K562 (cell line): Measurements from ENCODE around the gene CLEC3A. TPM values are rescaled to one million over a fixed set of nuclear protein-coding genes. Genes with fewer than 3 reads are reported as not detected.

ENCODE experiments used
- ATAC-seq: fragments of 200-7000 bp; cut with Tn5 transposase; 3 replicates; pipeline ENCODE4 v1.9.1; 2020; ENCODE audit warnings: moderate library complexity
- BruUV-seq: library from RNA; stranded (reverse); fragments of 400-500 nt; replicated peaks from 2 replicates; lab custom pipeline; 2021; lab: Mats Ljungman, UMichigan
- CTCF ChIA-PET: fragments of 300-600 bp; formaldehyde crosslinking; extraction: SDS; loops from one replicate; lab custom pipeline; 2021; ENCODE audit warnings: low intra/inter-chr PET ratio; lab: Yijun Ruan, JAX
- POLR2A ChIA-PET: fragments of 300-600, 350-650 bp; sonication (Branson Sonifier 250); formaldehyde crosslinking; extraction: SDS; loops from one replicate; lab custom pipeline; 2021; ENCODE audit warnings: antibody characterized with exemption, inconsistent platforms; lab: Yijun Ruan, JAX
- DNase-seq, 4 experiments: peaks; one replicate each; pipeline versions ENCODE4 v3.0.0 to v3.0.0-alpha.2; 2011 to 2018; ENCODE audit warnings: low spot score in 3 of 4, mixed read lengths in 3 of 4; ENCODE audit errors: extremely low read depth in 1 of 4
- FAIRE-seq: peaks from 2 replicates; lab custom pipeline; 2011; peaks lifted over from hg19 to GRCh38; lab: Jason Lieb, UNC
- H2AFZ ChIP-seq: 2 replicates; pipeline ENCODE4 v1.6.0; 2011; ENCODE audit warnings: low read depth, low read length, control low read depth, inconsistent platforms
- H3K27ac ChIP-seq: fragments of 200-600 bp; 3 replicates; pipeline ENCODE4 v1.8.0; 2011; ENCODE audit warnings: low read depth, mild to moderate bottlenecking, control low read depth, inconsistent platforms, low read length, moderate library complexity, mixed read lengths; ENCODE audit errors: extremely low read depth
- H3K27me3 ChIP-seq, 2 experiments: fragments of 300-600 bp in 1 of 2; 2 replicates in 1 of 2; 3 replicates in 1 of 2; pipeline versions ENCODE4 v1.6.0 to v1.8.0; 2011; ENCODE audit warnings: inconsistent platforms in 2 of 2, low read length in 2 of 2, mild to moderate bottlenecking in 1 of 2, mixed read lengths in 1 of 2, moderate library complexity in 1 of 2; ENCODE audit not compliant: control insufficient read depth in 2 of 2, insufficient read depth in 2 of 2
- H3K36me3 ChIP-seq: fragments of 300-600 bp; 3 replicates; pipeline ENCODE4 v1.8.0; 2011; ENCODE audit warnings: mild to moderate bottlenecking, low read length, inconsistent platforms; ENCODE audit not compliant: control insufficient read depth, insufficient read depth
- H3K4me1 ChIP-seq, 2 experiments: fragments of 200-600 bp in 1 of 2; replicated peaks in 1 of 2; 2 replicates in 1 of 2; 3 replicates in 1 of 2; pipeline versions ENCODE4 v1.5.1 to v1.8.0; 2011; ENCODE audit warnings: inconsistent platforms in 2 of 2, low read length in 2 of 2, mild to moderate bottlenecking in 1 of 2, mixed read lengths in 1 of 2, moderate library complexity in 1 of 2; ENCODE audit not compliant: control insufficient read depth in 2 of 2, insufficient read depth in 2 of 2
- H3K4me2 ChIP-seq: 2 replicates; pipeline ENCODE4 v1.6.1; 2011; ENCODE audit warnings: low read length, control low read depth, inconsistent platforms, mixed read lengths; ENCODE audit not compliant: insufficient read depth
- H3K4me3 ChIP-seq: fragments of 200-600 bp; sonication (generic), shearing (Covaris generic); 2 replicates; pipeline ENCODE4 v1.5.1; 2016; ENCODE audit warnings: control low read depth, inconsistent platforms
- H3K79me2 ChIP-seq: fragments of 200-600 bp; 3 replicates; pipeline ENCODE4 v1.8.0; 2011; ENCODE audit warnings: low read length, inconsistent platforms; ENCODE audit not compliant: control insufficient read depth, insufficient read depth
- H3K9ac ChIP-seq, 2 experiments: 2 replicates each; pipeline versions ENCODE4 v1.6.0 to v1.6.1; 2011; ENCODE audit warnings: low read depth in 2 of 2, low read length in 2 of 2, control low read depth in 1 of 2, inconsistent platforms in 1 of 2, mild to moderate bottlenecking in 1 of 2, mixed read lengths in 1 of 2; ENCODE audit not compliant: insufficient read depth in 1 of 2
- H3K9me1 ChIP-seq: one replicate; pipeline ENCODE4 v1.6.0; 2011; ENCODE audit warnings: inconsistent platforms, mild to moderate bottlenecking, low read length, moderate library complexity; ENCODE audit not compliant: control insufficient read depth, insufficient read depth
- H3K9me3 ChIP-seq: replicated peaks from 2 replicates; pipeline ENCODE4 v1.5.1; 2011; ENCODE audit warnings: low read depth, low read length, inconsistent platforms; ENCODE audit not compliant: control insufficient read depth, insufficient read depth
- H4K20me1 ChIP-seq: replicated peaks from 2 replicates; pipeline ENCODE4 v1.6.1; 2011; ENCODE audit warnings: low read length, inconsistent platforms, mixed read lengths; ENCODE audit not compliant: control insufficient read depth, insufficient read depth
- KAT2B ChIP-seq: IDR thresholded peaks from one replicate; pipeline ENCODE4 v1.6.1; 2012; ENCODE audit warnings: low read depth, mild to moderate bottlenecking, control low read depth, inconsistent platforms, low read length, moderate library complexity
- KAT7 ChIP-seq: sonication (generic); formaldehyde crosslinking; IDR thresholded peaks from 2 replicates; pipeline ENCODE4 v1.8.0; 2022; ENCODE audit warnings: missing genetic modification reagents, mild to moderate bottlenecking, borderline replicate concordance
- ZBTB1 ChIP-seq: sonication (generic); formaldehyde crosslinking; IDR thresholded peaks from 2 replicates; pipeline ENCODE4 v1.8.1; 2023; ENCODE audit warnings: missing genetic modification reagents, low read depth, mild to moderate bottlenecking, borderline replicate concordance
- ZNF274 ChIP-seq: IDR thresholded peaks from 2 replicates; pipeline ENCODE4 v1.6.1; 2011; ENCODE audit warnings: low read depth, mild to moderate bottlenecking, low read length, moderate library complexity, borderline replicate concordance
- ZNF695 ChIP-seq: fragments of 450-650 bp; formaldehyde crosslinking; IDR thresholded peaks from 2 replicates; pipeline ENCODE4 v1.4.0; 2020; ENCODE audit warnings: mild to moderate bottlenecking, moderate library complexity
- WGBS: fragments of 100-300 bp; shearing (Covaris generic); methylation state at CpG from one replicate; pipeline ENCODE4 v1.1.6; 2016; ENCODE audit warnings: low coverage, mixed read lengths; ENCODE audit not compliant: insufficient coverage; ENCODE audit errors: missing lambda C conversion rate; 5-methylcytosine and 5-hydroxymethylcytosine counted together
- in situ Hi-C: fragments of 300-500 bp; cut with MboI; formaldehyde crosslinking; loops from 4 replicates; pipeline ENCODE4 v1.15.0; 2018; ENCODE audit warnings: inconsistent platforms, mixed read lengths
- intact Hi-C: fragments of 100-400 bp; cut with micrococcal nuclease; formaldehyde crosslinking; loops from 2 replicates; pipeline ENCODE4 v1.14.2; 2022
- polyA plus RNA-seq, 8 experiments: library from polyadenylated mRNA; depleted of rRNA in 4 of 8; stranded (reverse) in 5 of 8; unstranded in 3 of 8; fragments of >200 nt; fragmentation: Nextera tagmentation in 2 of 8; fragmentation: Illumina TruSeq in 1 of 8; extraction: Ambion mirVana in 2 of 8; extraction: Trizol in 1 of 8; gene quantifications; 2 replicates each; pipeline versions ENCODE4 v1.2.1 to v1.2.3, GENCODE V29; 2011 to 2014; ENCODE audit warnings: inconsistent platforms in 1 of 8, missing spikeins in 1 of 8
- total RNA-seq, 7 experiments: library from RNA; depleted of rRNA in 6 of 7; stranded (reverse); fragments of >200 nt in 6 of 7; fragmentation: Illumina TruSeq in 2 of 7; extraction: Trizol in 2 of 7; gene quantifications; 2 replicates each; pipeline versions ENCODE4 v1.2.1 to v1.2.3, GENCODE V29; 2011 to 2021; ENCODE audit warnings: low replicate concordance in 1 of 7
- TF ChIP-seq, protein P1 (sequence below): sonication (generic); formaldehyde crosslinking; IDR thresholded peaks from 2 replicates; pipeline ENCODE4 v1.8.0; 2022; ENCODE audit warnings: missing genetic modification reagents, mild to moderate bottlenecking, moderate library complexity, borderline replicate concordance
- TF ChIP-seq, protein P2 (sequence below): sonication (generic); formaldehyde crosslinking; IDR thresholded peaks from 2 replicates; pipeline ENCODE4 v1.8.1; 2023; ENCODE audit warnings: mild to moderate bottlenecking, missing genetic modification reagents, moderate library complexity
- TF ChIP-seq, protein P3 (sequence below): fragments of 250-450 bp; sonication (Bioruptor Pico); IDR thresholded peaks from 2 replicates; pipeline ENCODE4 v1.5.0; 2021
- TF ChIP-seq, protein P4 (sequence below): fragments of 450-650 bp; IDR thresholded peaks from 2 replicates; pipeline ENCODE4 v1.6.1; 2014; ENCODE audit warnings: low read depth, mild to moderate bottlenecking, moderate library complexity, borderline replicate concordance

Gene CLEC3A
- total and polyA plus RNA-seq, 9 of the 15 experiments (the other 6 are each of a cell fraction or from before 2014, with no cell fraction given), result not detected

- Histone ChIP-seq H2AFZ (no peak overlapping the region), H3K4me1 (no peaks in the 10 kb centered on the region), H3K9me1 (no peaks in the 10 kb centered on the region), H4K20me1 (0 out of 2 replicates have a peak, but pooled peaks cover 5% of the 10 kb centered on the region), H3K4me3 (no peak overlapping the region), H3K27ac (no peak overlapping the region), H3K9ac (no peak overlapping the region), H3K79me2 (no peaks in the 10 kb centered on the region), H3K36me3 (no peaks in the 10 kb centered on the region), H3K9me3 (no peaks in the 10 kb centered on the region), H3K4me2 (no peak overlapping the region), H3K27me3 (no peaks in the 10 kb centered on the region; a peak in 2 of 5 replicates)
- POLR2A ChIA-PET, result interaction anchor here (0.7 kb wide), 1 partner anchor 122 kb away, joined by 3 read pairs; no protein-coding TSS in a partner anchor
- TF ChIP-seq ZBTB1 (CRISPR knock-in tag), result no peak
- TF ChIP-seq ZNF695 (CRISPR knock-in tag), result no peak
- TF ChIP-seq KAT7, result no peak
- TF ChIP-seq, protein P1, sequence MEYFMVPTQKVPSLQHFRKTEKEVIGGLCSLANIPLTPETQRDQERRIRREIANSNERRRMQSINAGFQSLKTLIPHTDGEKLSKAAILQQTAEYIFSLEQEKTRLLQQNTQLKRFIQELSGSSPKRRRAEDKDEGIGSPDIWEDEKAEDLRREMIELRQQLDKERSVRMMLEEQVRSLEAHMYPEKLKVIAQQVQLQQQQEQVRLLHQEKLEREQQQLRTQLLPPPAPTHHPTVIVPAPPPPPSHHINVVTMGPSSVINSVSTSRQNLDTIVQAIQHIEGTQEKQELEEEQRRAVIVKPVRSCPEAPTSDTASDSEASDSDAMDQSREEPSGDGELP (CRISPR knock-in tag), result no peak
- ATAC-seq (no peak), FAIRE-seq (no peak), DNase-seq (no peak)
- CTCF ChIA-PET, result interaction anchor here (1.4 kb wide), 1 partner anchor 300 kb away, joined by 3 read pairs; no protein-coding TSS in a partner anchor
- BruUV-seq, result no TSS peak
- 0% methylated on average over 3 of the region's 3 CpGs for WGBS
- in situ Hi-C loops (no loop called here), intact Hi-C loops (loop anchor here (10.0 kb wide), 1 partner anchor 391 kb away; no protein-coding TSS in a partner anchor)
Observed at GRCh38 chr16:77975942-77976341, 46.4 kb upstream of the CLEC3A start.

DNA sequence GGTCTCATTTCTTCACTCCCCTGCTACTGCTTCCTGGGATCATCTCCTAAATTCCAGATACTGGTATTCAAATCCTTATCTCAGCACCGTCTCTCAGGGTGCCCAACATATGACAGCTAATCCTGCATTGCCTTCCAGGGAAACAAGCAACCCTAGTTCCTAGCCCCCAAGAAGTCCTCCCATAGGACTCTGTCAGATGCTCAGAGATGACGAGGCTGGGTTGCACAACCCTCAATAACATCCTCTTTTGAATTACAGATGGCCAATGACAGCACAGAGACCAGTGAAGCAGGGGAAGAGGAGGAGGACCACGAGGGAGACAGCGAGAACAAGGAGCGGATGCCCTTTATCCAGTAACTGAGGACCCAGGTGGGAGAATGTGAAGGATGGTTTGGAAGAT, 45.0 kb upstream of the CLEC3A start:
- 0% methylated on average over 5 of the region's 5 CpGs for WGBS
- no peaks in the 10 kb centered on the region for H3K4me1 ChIP-seq
- intact Hi-C loops, result loop anchor here (10.0 kb wide), 1 partner anchor 393 kb away; no protein-coding TSS in a partner anchor
- no peak overlapping the region for H3K9ac ChIP-seq
- DNase-seq (no peak), FAIRE-seq (no peak), ATAC-seq (no peak)
- in situ Hi-C loops, result no loop called here
- no peak overlapping the region for H3K4me2 ChIP-seq
- no peak overlapping the region for H2AFZ ChIP-seq
- ChIA-PET CTCF (no interaction called here), POLR2A (no interaction called here)
- H4K20me1 ChIP-seq, result no peaks in the 10 kb centered on the region
- H3K36me3 ChIP-seq, result no peaks in the 10 kb centered on the region
- H3K4me3 ChIP-seq, result no peak overlapping the region
- H3K9me3 ChIP-seq, result no peaks in the 10 kb centered on the region
- BruUV-seq, result no TSS peak
- no peaks in the 10 kb centered on the region; a peak in 2 of 5 replicates for H3K27me3 ChIP-seq
- no peak overlapping the region for H3K27ac ChIP-seq
- no peaks in the 10 kb centered on the region for H3K79me2 ChIP-seq
- no peaks in the 10 kb centered on the region for H3K9me1 ChIP-seq
- no peak for TF ChIP-seq ZNF274
- TF ChIP-seq, protein P2, sequence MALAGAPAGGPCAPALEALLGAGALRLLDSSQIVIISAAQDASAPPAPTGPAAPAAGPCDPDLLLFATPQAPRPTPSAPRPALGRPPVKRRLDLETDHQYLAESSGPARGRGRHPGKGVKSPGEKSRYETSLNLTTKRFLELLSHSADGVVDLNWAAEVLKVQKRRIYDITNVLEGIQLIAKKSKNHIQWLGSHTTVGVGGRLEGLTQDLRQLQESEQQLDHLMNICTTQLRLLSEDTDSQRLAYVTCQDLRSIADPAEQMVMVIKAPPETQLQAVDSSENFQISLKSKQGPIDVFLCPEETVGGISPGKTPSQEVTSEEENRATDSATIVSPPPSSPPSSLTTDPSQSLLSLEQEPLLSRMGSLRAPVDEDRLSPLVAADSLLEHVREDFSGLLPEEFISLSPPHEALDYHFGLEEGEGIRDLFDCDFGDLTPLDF (CRISPR knock-in tag), result no peak
- TF ChIP-seq KAT2B, result no peak
- TF ChIP-seq, protein P3, sequence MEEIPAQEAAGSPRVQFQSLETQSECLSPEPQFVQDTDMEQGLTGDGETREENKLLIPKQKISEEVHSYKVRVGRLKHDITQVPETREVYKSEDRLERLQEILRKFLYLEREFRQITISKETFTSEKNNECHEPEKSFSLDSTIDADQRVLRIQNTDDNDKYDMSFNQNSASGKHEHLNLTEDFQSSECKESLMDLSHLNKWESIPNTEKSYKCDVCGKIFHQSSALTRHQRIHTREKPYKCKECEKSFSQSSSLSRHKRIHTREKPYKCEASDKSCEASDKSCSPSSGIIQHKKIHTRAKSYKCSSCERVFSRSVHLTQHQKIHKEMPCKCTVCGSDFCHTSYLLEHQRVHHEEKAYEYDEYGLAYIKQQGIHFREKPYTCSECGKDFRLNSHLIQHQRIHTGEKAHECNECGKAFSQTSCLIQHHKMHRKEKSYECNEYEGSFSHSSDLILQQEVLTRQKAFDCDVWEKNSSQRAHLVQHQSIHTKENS, result no peak
- TF ChIP-seq, protein P4, sequence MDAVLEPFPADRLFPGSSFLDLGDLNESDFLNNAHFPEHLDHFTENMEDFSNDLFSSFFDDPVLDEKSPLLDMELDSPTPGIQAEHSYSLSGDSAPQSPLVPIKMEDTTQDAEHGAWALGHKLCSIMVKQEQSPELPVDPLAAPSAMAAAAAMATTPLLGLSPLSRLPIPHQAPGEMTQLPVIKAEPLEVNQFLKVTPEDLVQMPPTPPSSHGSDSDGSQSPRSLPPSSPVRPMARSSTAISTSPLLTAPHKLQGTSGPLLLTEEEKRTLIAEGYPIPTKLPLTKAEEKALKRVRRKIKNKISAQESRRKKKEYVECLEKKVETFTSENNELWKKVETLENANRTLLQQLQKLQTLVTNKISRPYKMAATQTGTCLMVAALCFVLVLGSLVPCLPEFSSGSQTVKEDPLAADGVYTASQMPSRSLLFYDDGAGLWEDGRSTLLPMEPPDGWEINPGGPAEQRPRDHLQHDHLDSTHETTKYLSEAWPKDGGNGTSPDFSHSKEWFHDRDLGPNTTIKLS, result no peak
